ENCODE measurements around the gene SRSF2.
A peak's percentile ranks its signal among the peaks of the same experiment; 100 is the strongest.
"Not testable (repeated sequence)": the region's sequence is repeated elsewhere in the genome, so short reads cannot be mapped to it uniquely, and the experiment has no call there.

The SRSF2 gene

GRCh38 chr17:76751416-76751993 is 14.4 kb upstream of the SRSF2 start:
- H3K36me3 ChIP-seq (ENCODE audit: insufficient read depth, low read depth, low read length) = peaks cover 11% of the 10 kb centered on the region
- H3K27ac ChIP-seq (ENCODE audit: low read length) = no peak overlapping the region
- H3K9ac ChIP-seq (ENCODE audit: low read depth, low read length) = no peak overlapping the region
- H3K9me3 ChIP-seq (ENCODE audit: insufficient read depth, low read depth, low read length) = no peaks in the 10 kb centered on the region
- no peak overlapping the region for H3K4me3 ChIP-seq (ENCODE audit: low read length)
- no peaks in the 10 kb centered on the region for H3K27me3 ChIP-seq (ENCODE audit: insufficient read depth, low read length)
- no peaks in the 10 kb centered on the region for H3K4me1 ChIP-seq (ENCODE audit: insufficient read depth, low read length)

GRCh38 chr17:76748657-76749056 is 11.5 kb upstream of the SRSF2 start:
- H3K27ac ChIP-seq (ENCODE audit: low read length) = no peak overlapping the region
- H3K4me3 ChIP-seq (ENCODE audit: low read length) = no peak overlapping the region
- no peak overlapping the region for H3K9ac ChIP-seq (ENCODE audit: low read depth, low read length)
- no peaks in the 10 kb centered on the region for H3K9me3 ChIP-seq (ENCODE audit: insufficient read depth, low read depth, low read length)
- no peaks in the 10 kb centered on the region for H3K4me1 ChIP-seq (ENCODE audit: insufficient read depth, low read length)
- H3K27me3 ChIP-seq (ENCODE audit: insufficient read depth, low read length) = no peaks in the 10 kb centered on the region
- H3K36me3 ChIP-seq (ENCODE audit: insufficient read depth, low read depth, low read length) = peaks cover 34% of the 10 kb centered on the region

- Histone ChIP-seq H3K9me3 (ENCODE audit: insufficient read depth, low read depth, low read length) (no peaks in the 10 kb centered on the region), H3K36me3 (ENCODE audit: insufficient read depth, low read depth, low read length) (peaks cover 36% of the 10 kb centered on the region), H3K27me3 (ENCODE audit: insufficient read depth, low read length) (no peaks in the 10 kb centered on the region), H3K4me3 (ENCODE audit: low read length) (no peak overlapping the region), H3K9ac (ENCODE audit: low read depth, low read length) (no peak overlapping the region), H3K4me1 (ENCODE audit: insufficient read depth, low read length) (no peaks in the 10 kb centered on the region), H3K27ac (ENCODE audit: low read length) (no peak overlapping the region)
These were observed 10.7 kb upstream of the SRSF2 start for GRCh38 chr17:76747716-76748363.

- H3K36me3 ChIP-seq (ENCODE audit: insufficient read depth, low read depth, low read length) = peaks cover 53% of the 10 kb centered on the region
- H3K9me3 ChIP-seq (ENCODE audit: insufficient read depth, low read depth, low read length); H3K4me1 ChIP-seq (ENCODE audit: insufficient read depth, low read length); H3K4me3 ChIP-seq (ENCODE audit: low read length); H3K27ac ChIP-seq (ENCODE audit: low read length); H3K27me3 ChIP-seq (ENCODE audit: insufficient read depth, low read length); H3K9ac ChIP-seq (ENCODE audit: low read depth, low read length): not testable (repeated sequence)
These were observed 8.7 kb upstream of the SRSF2 start for GRCh38 chr17:76745785-76746184.

- H3K27me3 ChIP-seq (ENCODE audit: insufficient read depth, low read length) = no peaks in the 10 kb centered on the region
- H3K27ac ChIP-seq (ENCODE audit: low read length) = no peak overlapping the region
- no peak overlapping the region for H3K4me3 ChIP-seq (ENCODE audit: low read length)
- H3K9me3 ChIP-seq (ENCODE audit: insufficient read depth, low read depth, low read length) = no peaks in the 10 kb centered on the region
- peaks cover 53% of the 10 kb centered on the region for H3K36me3 ChIP-seq (ENCODE audit: insufficient read depth, low read depth, low read length)
- no peaks in the 10 kb centered on the region for H3K4me1 ChIP-seq (ENCODE audit: insufficient read depth, low read length)
- no peak overlapping the region for H3K9ac ChIP-seq (ENCODE audit: low read depth, low read length)
These were observed 7.6 kb upstream of the SRSF2 start for GRCh38 chr17:76744747-76745146.

GRCh38 chr17:76742958-76743357 is 5.8 kb upstream of the SRSF2 start:
- peaks cover 53% of the 10 kb centered on the region for H3K36me3 ChIP-seq (ENCODE audit: insufficient read depth, low read depth, low read length)
- H3K4me1 ChIP-seq (ENCODE audit: insufficient read depth, low read length) = peaks cover 8% of the 10 kb centered on the region
- no peaks in the 10 kb centered on the region for H3K9me3 ChIP-seq (ENCODE audit: insufficient read depth, low read depth, low read length)
- H3K4me3 ChIP-seq (ENCODE audit: low read length) = no peak overlapping the region
- H3K9ac ChIP-seq (ENCODE audit: low read depth, low read length) = no peak overlapping the region
- H3K27ac ChIP-seq (ENCODE audit: low read length) = no peak overlapping the region
- no peaks in the 10 kb centered on the region for H3K27me3 ChIP-seq (ENCODE audit: insufficient read depth, low read length)

- H3K9ac ChIP-seq (ENCODE audit: low read depth, low read length) = no peak overlapping the region
- no peaks in the 10 kb centered on the region for H3K27me3 ChIP-seq (ENCODE audit: insufficient read depth, low read length)
- no peak overlapping the region for H3K27ac ChIP-seq (ENCODE audit: low read length)
- H3K4me1 ChIP-seq (ENCODE audit: insufficient read depth, low read length) = peaks cover 8% of the 10 kb centered on the region
- peaks cover 46% of the 10 kb centered on the region for H3K36me3 ChIP-seq (ENCODE audit: insufficient read depth, low read depth, low read length)
- H3K4me3 ChIP-seq (ENCODE audit: low read length) = no peak overlapping the region
- H3K9me3 ChIP-seq (ENCODE audit: insufficient read depth, low read depth, low read length) = no peaks in the 10 kb centered on the region
These were observed 3.4 kb upstream of the SRSF2 start for GRCh38 chr17:76740329-76741118.

- H3K27me3 ChIP-seq (ENCODE audit: insufficient read depth, low read length); H3K27ac ChIP-seq (ENCODE audit: low read length); H3K4me1 ChIP-seq (ENCODE audit: insufficient read depth, low read length); H3K9ac ChIP-seq (ENCODE audit: low read depth, low read length); H3K9me3 ChIP-seq (ENCODE audit: insufficient read depth, low read depth, low read length): not testable (repeated sequence)
- Histone ChIP-seq H3K4me3 (ENCODE audit: low read length) (peak overlapping the region; percentile 81; the same call in 1 of the 2 replicates), H3K36me3 (ENCODE audit: insufficient read depth, low read depth, low read length) (peaks cover 46% of the 10 kb centered on the region)
These were observed 2.5 kb upstream of the SRSF2 start for GRCh38 chr17:76739568-76740115.

- no peaks in the 10 kb centered on the region for H3K9me3 ChIP-seq (ENCODE audit: insufficient read depth, low read depth, low read length)
- peak overlapping the region; percentile 81 for H3K4me3 ChIP-seq (ENCODE audit: low read length)
- H3K4me1 ChIP-seq (ENCODE audit: insufficient read depth, low read length) = peaks cover 12% of the 10 kb centered on the region
- no peak overlapping the region for H3K27ac ChIP-seq (ENCODE audit: low read length)
- H3K36me3 ChIP-seq (ENCODE audit: insufficient read depth, low read depth, low read length) = peaks cover 47% of the 10 kb centered on the region
- no peaks in the 10 kb centered on the region for H3K27me3 ChIP-seq (ENCODE audit: insufficient read depth, low read length)
- H3K9ac ChIP-seq (ENCODE audit: low read depth, low read length) = peak overlapping the region; percentile 97
These were observed 1.3 kb upstream of the SRSF2 start for GRCh38 chr17:76738468-76738850.

GRCh38 chr17:76737676-76738467 is 741 bp upstream of the SRSF2 start, which contains the start of gene MFSD11:
Gene MFSD11 (plus strand): TSS chr17:76738119. CDS start chr17:76738353, 234 bp downstream.
- Histone ChIP-seq H3K36me3 (ENCODE audit: insufficient read depth, low read depth, low read length) (peaks cover 52% of the 10 kb centered on the region), H3K27me3 (ENCODE audit: insufficient read depth, low read length) (no peaks in the 10 kb centered on the region), H3K4me3 (ENCODE audit: low read length) (peak within 1 kb of the TSS; percentile 92), H3K9me3 (ENCODE audit: insufficient read depth, low read depth, low read length) (no peaks in the 10 kb centered on the region), H3K27ac (ENCODE audit: low read length) (peak within 1 kb of the TSS; percentile 82), H3K4me1 (ENCODE audit: insufficient read depth, low read length) (peaks cover 14% of the 10 kb centered on the region), H3K9ac (ENCODE audit: low read depth, low read length) (peak within 1 kb of the TSS; percentile 99)

GRCh38 chr17:76736349-76737081 is 616 bp downstream of the SRSF2 start:
- Histone ChIP-seq H3K36me3 (ENCODE audit: insufficient read depth, low read depth, low read length) (peaks cover 53% of the 10 kb centered on the region), H3K9me3 (ENCODE audit: insufficient read depth, low read depth, low read length) (no peaks in the 10 kb centered on the region), H3K9ac (ENCODE audit: low read depth, low read length) (peak overlapping the region; percentile 99), H3K27ac (ENCODE audit: low read length) (peak overlapping the region; percentile 82), H3K27me3 (ENCODE audit: insufficient read depth, low read length) (no peaks in the 10 kb centered on the region), H3K4me1 (ENCODE audit: insufficient read depth, low read length) (peaks cover 14% of the 10 kb centered on the region), H3K4me3 (ENCODE audit: low read length) (peak overlapping the region; percentile 92)
